Erythroblast (primary cell): ENCODE results near the gene KDELR3.
"Not testable (repeated sequence)": the region's sequence is repeated elsewhere in the genome, so short reads cannot be mapped to it uniquely, and the experiment has no call there.

ENCODE experiments used
- DNase-seq, 2 experiments: peaks; one replicate each; lab custom pipeline; 2025; lab: John Stamatoyannopoulos, UW
- GATA1 ChIP-seq: IDR thresholded peaks from 2 replicates; pipeline ENCODE4 v1.6.1; 2011; ENCODE audit warnings: low read depth, mild to moderate bottlenecking, control low read depth, low read length, moderate library complexity
- POLR2A ChIP-seq: IDR thresholded peaks from 2 replicates; pipeline ENCODE4 v1.6.1; 2011; ENCODE audit warnings: mild to moderate bottlenecking, low read length

The KDELR3 gene

GRCh38 chr22:38468443-38469305 lies 778 bp downstream of the KDELR3 start:
- DNase-seq, result peak in 1 of 2 experiments; percentile 33
- TF ChIP-seq GATA1 (no peak), POLR2A (no peak)

GRCh38 chr22:38469306-38469781 lies 1.4 kb downstream of the KDELR3 start:
- DNase-seq, result no peak
- TF ChIP-seq GATA1 (no peak), POLR2A (no peak)

- not testable (repeated sequence) for DNase-seq
Measured at GRCh38 chr22:38470179-38470578, 2.3 kb downstream of the KDELR3 start.

GRCh38 chr22:38471237-38471636 lies 3.3 kb downstream of the KDELR3 start:
- TF ChIP-seq POLR2A (no peak), GATA1 (no peak)
- DNase-seq, result no peak

- no peak for DNase-seq
Measured at GRCh38 chr22:38474003-38474607, 6.2 kb downstream of the KDELR3 start.

GRCh38 chr22:38477585-38477984 lies 9.7 kb downstream of the KDELR3 start:
- TF ChIP-seq GATA1, result no peak
- peak; percentile 19 for TF ChIP-seq POLR2A
- DNase-seq, result peak in 1 of 2 experiments; percentile 41

More at GRCh38 chr22:38474003-38474607, 6.2 kb downstream of the KDELR3 start:
- TF ChIP-seq POLR2A (no peak), GATA1 (no peak)

- DNase-seq, result peak in 1 of 2 experiments; percentile 30
- TF ChIP-seq POLR2A, result no peak
- TF ChIP-seq GATA1, result no peak
Measured at GRCh38 chr22:38479096-38479837, 11.4 kb downstream of the KDELR3 start.

GRCh38 chr22:38481162-38481870 lies 13.4 kb downstream of the KDELR3 start:
- TF ChIP-seq GATA1 (no peak), POLR2A (no peak)
- DNase-seq, result no peak

- no peak for DNase-seq
Measured at GRCh38 chr22:38481871-38482332, 14.0 kb downstream of the KDELR3 start.

GRCh38 chr22:38482662-38483308 lies 14.9 kb downstream of the KDELR3 start:
- DNase-seq, result no peak

More at GRCh38 chr22:38481871-38482332, 14.0 kb downstream of the KDELR3 start:
- no peak for TF ChIP-seq GATA1
- peak; percentile 19 for TF ChIP-seq POLR2A

GRCh38 chr22:38484244-38484643 lies 16.3 kb downstream of the KDELR3 start:
- no peak for DNase-seq
- TF ChIP-seq GATA1 (no peak), POLR2A (no peak)

More at GRCh38 chr22:38482662-38483308, 14.9 kb downstream of the KDELR3 start:
- TF ChIP-seq GATA1, result no peak
- TF ChIP-seq POLR2A, result peak; percentile 2

- TF ChIP-seq POLR2A (no peak), GATA1 (no peak)
- DNase-seq, result no peak
Measured at GRCh38 chr22:38485783-38486182, 17.9 kb downstream of the KDELR3 start.
